Right lobe of liver (tissue), 4 donors: ENCODE measurements around the gene KCTD20.

Experiments used
- POLR2A ChIP-seq: fragments of 450-650 bp; IDR thresholded peaks from one replicate; pipeline ENCODE4 v1.6.1; 2017; ENCODE audit warnings: antibody characterized with exemption, mild to moderate bottlenecking
- TF ChIP-seq, protein P1 (sequence below), 4 donors: fragments of 200-600 bp in 3 of 4; fragments of 450-650 bp in 1 of 4; IDR thresholded peaks; one replicate each; pipeline versions ENCODE4 v1.5.1 to v1.8.0; 2016 to 2022; ENCODE audit warnings: antibody characterized with exemption in 4 of 4, mild to moderate bottlenecking in 2 of 4
- donor health status: DM: no; HTN: no; CAD: no.
- donor health status: DM: no; HTN: no; CAD: no.
- donor health status: DM: no; HTN: yes; CAD: no.

DNA sequence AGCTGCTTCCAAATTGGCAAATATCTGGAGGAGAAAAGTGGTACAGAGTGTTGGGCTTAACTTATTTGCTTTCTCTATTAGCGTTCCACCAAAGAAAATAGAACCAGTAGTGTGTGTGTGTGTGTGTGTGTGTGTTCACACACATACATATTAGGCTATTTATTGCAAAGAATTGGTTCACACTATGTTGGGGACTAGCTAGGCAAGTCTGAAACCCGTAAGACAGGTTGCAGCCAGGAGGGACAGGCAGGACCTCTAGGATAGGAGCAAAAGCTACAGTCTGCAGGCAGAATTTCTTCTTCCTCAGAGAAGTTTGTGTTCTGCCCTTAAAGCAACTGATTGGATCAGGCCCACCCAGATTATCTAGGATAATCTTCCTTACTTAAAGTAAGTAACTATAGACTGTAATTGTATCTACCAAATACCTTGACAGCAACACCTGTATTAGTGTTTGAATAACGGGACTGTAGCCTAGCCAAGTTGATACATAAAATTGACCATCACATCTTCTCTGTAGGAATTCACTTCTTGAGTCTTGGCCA is 12.8 kb downstream of the KCTD20 start:
- TF ChIP-seq, protein P1, sequence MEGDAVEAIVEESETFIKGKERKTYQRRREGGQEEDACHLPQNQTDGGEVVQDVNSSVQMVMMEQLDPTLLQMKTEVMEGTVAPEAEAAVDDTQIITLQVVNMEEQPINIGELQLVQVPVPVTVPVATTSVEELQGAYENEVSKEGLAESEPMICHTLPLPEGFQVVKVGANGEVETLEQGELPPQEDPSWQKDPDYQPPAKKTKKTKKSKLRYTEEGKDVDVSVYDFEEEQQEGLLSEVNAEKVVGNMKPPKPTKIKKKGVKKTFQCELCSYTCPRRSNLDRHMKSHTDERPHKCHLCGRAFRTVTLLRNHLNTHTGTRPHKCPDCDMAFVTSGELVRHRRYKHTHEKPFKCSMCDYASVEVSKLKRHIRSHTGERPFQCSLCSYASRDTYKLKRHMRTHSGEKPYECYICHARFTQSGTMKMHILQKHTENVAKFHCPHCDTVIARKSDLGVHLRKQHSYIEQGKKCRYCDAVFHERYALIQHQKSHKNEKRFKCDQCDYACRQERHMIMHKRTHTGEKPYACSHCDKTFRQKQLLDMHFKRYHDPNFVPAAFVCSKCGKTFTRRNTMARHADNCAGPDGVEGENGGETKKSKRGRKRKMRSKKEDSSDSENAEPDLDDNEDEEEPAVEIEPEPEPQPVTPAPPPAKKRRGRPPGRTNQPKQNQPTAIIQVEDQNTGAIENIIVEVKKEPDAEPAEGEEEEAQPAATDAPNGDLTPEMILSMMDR (IDR thresholded peaks at IDR 0.05) = no peak
- no peak for TF ChIP-seq POLR2A
